DMS 273 treated with DMSO at 0.1 percent for 48 hours (cell line): ENCODE data around the gene ZMAT5.

ENCODE experiments used
- DNase-seq: peaks from one replicate; lab custom pipeline; 2025; lab: John Stamatoyannopoulos, UW

The ZMAT5 gene, protein sequence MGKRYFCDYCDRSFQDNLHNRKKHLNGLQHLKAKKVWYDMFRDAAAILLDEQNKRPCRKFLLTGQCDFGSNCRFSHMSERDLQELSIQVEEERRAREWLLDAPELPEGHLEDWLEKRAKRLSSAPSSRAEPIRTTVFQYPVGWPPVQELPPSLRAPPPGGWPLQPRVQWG

DNA sequence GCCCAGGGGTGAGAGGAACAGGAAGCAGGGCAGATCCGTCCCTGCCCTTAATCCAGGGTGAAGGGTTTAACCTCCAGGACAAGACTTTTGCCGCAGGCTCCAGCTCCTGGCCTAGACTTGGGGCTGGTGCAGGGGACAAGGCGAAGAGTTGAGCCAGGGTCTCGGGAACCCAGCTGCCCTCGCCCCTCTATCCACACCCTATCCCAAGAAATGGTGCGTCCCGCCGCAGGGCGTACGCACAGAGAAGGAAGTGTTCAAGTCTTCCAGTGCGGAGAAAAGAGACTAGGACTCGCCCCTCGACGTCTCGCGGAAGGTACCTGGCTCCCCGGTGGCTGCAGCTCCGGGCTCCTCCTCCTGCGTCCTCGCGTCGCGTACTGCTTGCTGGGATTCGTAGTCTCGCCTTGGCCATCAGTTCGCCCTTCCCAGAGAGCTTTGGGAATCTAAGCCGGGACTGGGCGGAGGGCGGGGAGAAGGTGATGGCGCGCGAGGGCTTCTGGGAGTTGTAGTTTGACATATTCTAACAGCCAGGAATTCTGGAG lies at the start of gene ZMAT5:
ZMAT5 (minus strand) TSS at position 376 of the 539 bp plus-strand sequence. CDS start 18,463 bp downstream, outside the sequence.
- DNase-seq, result peak; percentile 83

DNA sequence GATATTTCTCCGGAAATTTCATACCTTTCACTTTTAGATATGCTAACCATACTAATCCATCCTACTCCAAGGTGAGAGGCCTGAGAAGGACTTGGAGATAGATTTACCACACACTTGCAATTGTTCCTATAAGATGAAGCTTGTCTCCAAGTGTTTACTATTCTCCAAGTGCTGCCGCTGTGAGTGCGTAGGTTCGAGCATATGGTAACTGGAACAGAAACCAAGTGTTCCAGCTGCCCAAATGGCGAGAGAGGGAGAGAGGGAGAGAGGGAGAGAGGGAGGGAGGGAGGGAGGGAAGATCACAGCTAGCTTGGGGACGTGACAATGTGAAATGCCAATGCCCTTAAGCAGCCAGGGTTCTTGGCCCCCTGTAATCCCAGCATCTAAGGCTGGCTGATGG lies 49.7 kb upstream of the ZMAT5 start:
- DNase-seq, result peak; percentile 61

GRCh38 chr22:29816128-29816527 lies 49.3 kb upstream of the ZMAT5 start:
- peak; percentile 26 for DNase-seq

DNA sequence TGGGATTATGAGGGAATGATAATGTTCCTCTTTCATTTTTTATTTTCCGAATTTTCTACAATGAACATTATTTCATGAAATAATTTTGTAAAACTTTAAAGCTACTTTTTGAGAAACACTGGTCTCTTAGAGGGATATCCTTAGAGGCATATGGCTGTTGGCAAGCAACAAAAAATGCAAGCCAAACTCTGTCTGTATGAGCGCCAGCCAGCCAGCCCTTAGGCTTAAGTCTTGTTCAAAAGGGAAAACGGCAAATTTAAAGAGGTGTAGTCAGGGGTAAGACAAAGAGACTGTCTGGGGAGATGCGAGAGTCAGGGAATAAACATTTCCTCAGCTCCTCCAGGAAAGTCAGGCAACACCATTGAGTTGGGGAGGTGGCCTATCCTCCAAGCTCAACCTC lies 48.8 kb upstream of the ZMAT5 start:
- no peak for DNase-seq

GRCh38 chr22:29814003-29814402 lies 47.2 kb upstream of the ZMAT5 start:
- no peak for DNase-seq

GRCh38 chr22:29813563-29813962 lies 46.8 kb upstream of the ZMAT5 start:
- no peak for DNase-seq

DNA sequence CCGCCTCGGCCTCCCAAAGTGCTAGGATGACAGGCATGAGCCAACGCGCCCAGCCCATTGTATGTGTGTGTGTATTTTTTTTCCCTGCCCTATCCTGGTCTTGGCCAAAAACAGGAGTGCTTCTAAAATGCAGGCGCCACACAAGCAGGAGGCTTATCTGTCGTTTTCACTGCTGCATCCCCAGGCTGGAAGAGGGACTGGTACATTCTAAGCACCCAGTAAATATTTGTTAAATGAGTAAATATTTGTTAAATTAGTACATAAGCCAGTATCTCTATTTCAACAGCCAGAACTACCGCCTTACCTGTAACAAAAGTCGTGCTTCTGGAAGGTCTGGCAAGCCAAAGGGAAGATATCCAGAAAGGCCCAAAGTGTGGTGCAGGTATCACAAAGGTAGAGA lies 46.3 kb upstream of the ZMAT5 start:
- DNase-seq, result no peak

- DNase-seq, result no peak
These were observed 44.6 kb upstream of the ZMAT5 start for GRCh38 chr22:29811377-29811776.

- no peak for DNase-seq
These were observed 43.4 kb upstream of the ZMAT5 start for GRCh38 chr22:29810216-29810615.

DNA sequence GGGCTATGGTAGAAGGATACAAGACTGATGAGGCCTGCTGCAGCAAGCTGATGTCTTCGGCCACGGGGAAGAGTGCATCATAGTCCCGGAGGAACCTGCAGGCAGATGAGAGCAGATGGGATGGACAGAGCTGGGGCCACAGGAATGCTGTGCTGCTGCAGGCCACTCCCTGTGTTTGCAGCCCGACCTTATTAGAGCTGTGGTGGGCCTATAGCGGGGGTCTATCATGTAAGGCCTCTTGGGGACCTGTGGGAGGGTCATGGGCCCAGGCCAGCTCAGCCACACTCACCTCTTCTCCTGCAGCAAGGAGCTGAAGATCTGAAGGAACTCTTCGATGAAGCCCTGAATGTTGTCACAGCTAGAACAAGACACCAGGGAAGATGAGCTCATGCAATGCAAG lies 39.4 kb upstream of the ZMAT5 start:
- DNase-seq, result no peak

DNA sequence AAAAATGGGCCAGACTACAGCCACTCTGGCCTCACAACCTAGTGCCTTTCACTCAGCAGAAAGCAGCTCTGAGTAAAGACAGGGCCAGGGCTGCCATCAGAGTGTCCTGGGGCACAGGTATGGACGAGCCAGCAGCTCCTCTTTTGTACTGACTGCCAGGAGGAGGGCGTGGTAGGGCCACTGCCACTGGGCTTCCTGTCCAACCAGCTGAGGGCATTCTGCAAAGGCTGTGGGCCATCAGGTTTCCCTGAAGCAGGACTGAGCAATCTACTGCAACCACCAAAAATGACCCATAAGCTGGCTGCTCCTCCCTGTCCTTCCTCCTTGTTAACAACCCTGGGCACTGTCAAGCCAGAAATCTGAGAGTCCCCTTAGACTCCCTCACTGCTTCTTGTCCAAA lies 38.2 kb upstream of the ZMAT5 start:
- DNase-seq, result no peak

DNA sequence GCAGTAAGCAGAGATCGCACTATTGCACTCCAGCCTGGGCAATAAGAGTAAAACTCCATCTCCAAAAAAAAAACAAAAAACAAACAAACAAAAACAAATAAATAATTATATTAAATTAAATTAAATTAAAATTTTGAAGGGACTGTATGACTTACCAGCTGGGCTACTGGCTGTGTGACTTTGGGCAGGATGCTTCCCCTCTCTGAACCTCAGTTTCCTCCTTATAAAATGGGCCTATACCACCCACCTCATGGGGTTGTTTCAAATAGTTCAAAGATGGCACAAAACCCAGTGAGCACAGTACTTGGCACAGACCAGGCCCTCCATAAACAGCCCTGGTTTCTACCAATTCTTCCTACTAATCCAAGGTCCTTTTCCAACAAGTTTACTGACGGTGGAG lies 36.4 kb upstream of the ZMAT5 start:
- DNase-seq, result no peak

DNA sequence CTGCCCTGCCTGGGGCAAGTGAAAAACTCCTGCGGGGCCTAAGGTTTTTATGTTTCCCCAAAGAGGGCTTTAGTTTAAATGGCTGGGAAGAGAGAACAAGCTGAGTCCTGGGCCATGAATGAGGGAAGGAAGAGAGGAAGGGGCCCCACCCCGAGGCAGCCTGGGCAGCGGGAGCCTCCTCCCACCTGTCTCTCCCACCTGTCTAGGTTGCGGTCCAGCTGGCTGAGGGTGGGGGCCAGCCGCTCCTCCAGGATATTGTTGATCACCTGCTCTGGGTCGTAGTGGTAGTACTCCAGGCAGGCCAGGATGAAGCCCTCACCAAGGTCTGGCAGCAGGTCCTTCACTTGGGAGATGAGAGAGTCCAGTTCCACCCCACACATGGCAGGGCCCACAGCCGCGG lies 35.0 kb upstream of the ZMAT5 start:
- DNase-seq, result no peak

DNA sequence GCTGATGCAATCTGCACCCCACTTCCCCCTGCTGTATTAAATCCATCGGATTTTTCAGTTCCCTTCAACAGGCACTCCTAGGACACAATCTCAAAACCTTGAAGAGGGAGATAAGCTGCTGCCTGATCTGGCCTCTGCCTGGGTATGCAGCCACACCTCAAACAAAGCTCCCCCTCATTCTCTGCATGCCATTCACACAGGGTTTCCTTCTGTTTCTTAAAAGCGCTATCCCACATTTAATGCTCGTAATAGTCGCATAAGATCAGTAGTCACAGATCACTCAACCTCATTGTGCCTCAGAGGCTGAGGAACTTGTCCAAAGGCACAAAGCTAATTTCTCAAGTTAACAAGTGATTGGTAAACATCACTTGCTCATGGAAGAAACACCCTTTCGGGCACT lies 34.3 kb upstream of the ZMAT5 start:
- no peak for DNase-seq

DNA sequence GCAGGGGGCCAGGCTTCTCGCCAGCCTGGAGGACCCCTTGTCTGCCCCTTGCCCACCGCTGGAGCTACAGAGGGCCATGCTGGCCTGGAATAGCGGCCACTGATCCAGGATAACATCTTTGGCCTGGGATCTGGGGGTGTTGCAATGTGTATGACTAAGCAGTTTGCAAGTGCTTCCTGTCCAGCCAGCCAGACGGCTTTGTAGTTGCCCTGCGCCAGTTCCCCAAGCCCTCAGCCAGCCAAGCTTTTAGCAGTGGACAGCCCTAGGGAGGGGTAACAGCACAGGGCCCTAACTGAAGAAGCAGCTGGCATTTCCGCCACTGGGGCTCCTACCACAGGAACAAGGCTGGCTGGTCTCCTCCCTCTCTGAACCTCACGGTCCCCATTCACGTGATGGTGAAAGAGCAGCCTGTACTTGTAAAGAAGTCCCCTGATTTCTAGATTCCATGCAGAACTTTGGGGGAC lies 32.4 kb upstream of the ZMAT5 start:
- no peak for DNase-seq

DNA sequence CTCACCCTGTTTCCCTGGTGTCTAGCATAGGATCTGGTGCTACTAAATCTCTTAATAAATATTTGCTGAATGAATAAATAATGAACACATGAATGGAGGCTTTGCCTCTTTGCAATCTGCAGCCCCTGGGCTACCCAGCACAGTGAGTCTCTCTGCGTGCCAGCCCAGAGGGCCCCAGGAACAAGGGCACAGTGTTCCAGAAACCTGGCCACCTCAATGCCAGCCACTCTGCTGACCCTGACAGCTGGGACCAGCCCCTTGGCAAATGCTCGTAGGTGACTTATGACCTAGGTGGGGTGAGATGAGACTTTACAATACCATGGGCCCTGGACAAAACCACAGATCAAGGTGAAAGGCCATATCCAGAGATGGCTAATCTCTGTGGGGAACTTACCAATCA lies 32.0 kb upstream of the ZMAT5 start:
- no peak for DNase-seq

- DNase-seq, result no peak
These were observed 31.5 kb upstream of the ZMAT5 start for GRCh38 chr22:29798318-29798717.

DNA sequence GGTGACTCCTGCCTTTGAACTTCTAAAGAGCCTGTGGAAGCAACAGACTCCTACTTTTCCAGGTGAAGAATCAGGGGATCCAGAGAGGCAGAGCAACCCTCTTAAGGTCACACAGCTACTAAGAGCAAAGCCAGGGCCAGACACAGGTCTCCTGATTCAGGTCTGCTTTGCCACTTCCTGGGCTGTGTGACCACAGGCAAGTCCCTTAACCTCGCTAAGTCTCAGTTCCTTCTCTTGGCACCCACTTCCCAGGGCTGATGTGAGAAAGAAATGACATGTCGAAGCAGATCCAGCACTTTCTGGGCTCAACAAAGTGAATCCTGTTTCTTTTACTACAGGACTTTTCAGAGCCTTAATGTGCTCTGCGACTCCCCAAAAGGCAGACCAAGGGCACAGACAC lies 30.5 kb upstream of the ZMAT5 start:
- DNase-seq, result no peak

GRCh38 chr22:29795663-29796062 lies 28.9 kb upstream of the ZMAT5 start:
- no peak for DNase-seq

DNA sequence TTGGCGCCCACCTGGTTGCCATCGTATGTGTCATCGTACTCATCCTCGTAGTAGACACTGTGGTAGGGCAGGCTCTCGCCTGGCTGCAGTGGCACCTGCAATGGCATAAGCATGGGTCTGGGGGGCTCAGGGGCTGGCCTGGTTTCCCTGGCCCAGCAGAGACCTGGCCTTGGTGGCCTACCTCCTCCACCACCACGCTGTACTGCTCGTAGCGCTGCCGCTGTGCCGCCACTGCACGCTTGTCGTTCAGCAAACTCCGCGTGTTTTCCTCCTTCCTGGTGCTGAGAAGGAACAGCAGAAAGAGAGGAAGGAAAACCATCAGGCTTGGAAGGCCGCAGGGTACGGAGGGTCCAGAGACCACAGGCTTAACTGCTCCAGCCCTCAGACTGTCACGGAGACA lies 26.6 kb upstream of the ZMAT5 start:
- no peak for DNase-seq

DNA sequence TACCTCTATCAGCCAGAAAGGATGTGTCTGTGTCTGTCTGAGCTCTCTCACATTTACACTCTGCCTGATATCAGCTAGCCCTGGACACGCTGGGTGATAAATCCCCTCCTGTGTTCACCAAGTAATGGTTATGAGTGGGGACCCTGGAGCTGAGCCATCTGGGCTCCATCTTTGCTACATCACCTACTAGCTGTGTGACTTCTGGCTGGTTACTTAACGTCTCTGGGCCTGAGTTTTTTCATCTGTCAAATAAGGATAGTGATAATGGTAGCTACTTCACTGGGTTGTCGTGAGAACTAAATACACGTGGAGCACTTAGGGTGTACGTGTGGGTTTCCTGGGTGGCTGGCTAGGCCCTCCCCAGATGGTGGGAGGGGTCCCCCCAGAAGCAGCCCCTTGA lies 23.3 kb upstream of the ZMAT5 start:
- no peak for DNase-seq

GRCh38 chr22:29788339-29789279 lies 21.8 kb upstream of the ZMAT5 start:
- no peak for DNase-seq

- no peak for DNase-seq
These were observed 20.7 kb upstream of the ZMAT5 start for GRCh38 chr22:29787371-29787980.
